GM23248 (cell line): ENCODE measurements around the gene MGAT4B.

Experiments
- EZH2 ChIP-seq: fragments of 200-600 bp; sonication (generic); IDR thresholded peaks from 2 replicates; pipeline ENCODE4 v1.6.1; 2018; ENCODE audit warnings: antibody characterized with exemption, mild to moderate bottlenecking; ENCODE audit not compliant: insufficient read depth, poor library complexity, severe bottlenecking
- EZH2phosphoT487 ChIP-seq: fragments of 200-600 bp; sonication (generic); IDR thresholded peaks from 2 replicates; pipeline ENCODE4 v1.6.1; 2018; ENCODE audit warnings: antibody characterized with exemption, moderate library complexity, mild to moderate bottlenecking, low read depth; ENCODE audit not compliant: insufficient read depth

DNA sequence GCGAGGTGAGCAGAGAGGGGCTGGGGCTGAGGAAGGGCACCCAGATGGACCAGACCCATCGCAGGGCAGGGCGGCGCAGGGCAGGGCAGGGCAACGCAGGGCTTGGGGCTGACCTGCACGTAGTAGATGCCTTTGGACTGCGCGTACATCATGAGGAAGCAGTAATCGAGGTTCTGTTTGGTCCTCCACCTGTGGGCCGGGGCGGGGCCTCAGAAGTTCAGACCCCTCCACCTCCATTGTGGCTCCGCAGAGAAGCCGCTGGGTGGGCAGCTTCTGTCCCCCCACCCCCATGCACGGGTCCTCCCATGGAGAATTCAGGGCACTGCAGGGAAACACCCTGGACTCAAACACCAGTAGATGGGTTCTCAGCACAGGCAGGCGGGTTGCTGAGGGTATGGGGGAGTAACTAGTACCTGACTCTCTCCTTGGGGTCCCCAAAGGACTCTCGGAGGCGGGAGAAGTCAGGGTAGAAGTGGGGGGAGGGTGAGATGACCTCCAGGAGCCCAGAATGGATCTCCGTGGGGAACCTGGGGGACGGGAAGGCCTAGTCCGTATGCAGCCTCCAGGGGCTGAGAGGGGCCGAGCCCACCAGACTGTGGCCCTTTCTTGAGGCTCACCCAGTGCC lies 6.5 kb downstream of the MGAT4B start:
- TF ChIP-seq EZH2phosphoT487 (no peak), EZH2 (no peak)
